HCT116 (cell line): ENCODE measurements around the gene CRB3.

Source experiments
- CTCF ChIP-seq, 3 experiments: fragments of 200-600 bp in 1 of 3; sonication (generic) in 1 of 3; IDR thresholded peaks in 2 of 3; conservative IDR thresholded peaks in 1 of 3; 2 replicates each; pipeline ENCODE4 v1.5.1; 2012 to 2017; ENCODE audit warnings: low read depth in 2 of 3, low read length in 2 of 3, antibody characterized with exemption in 1 of 3, borderline replicate concordance in 1 of 3, control low read depth in 1 of 3, mild to moderate bottlenecking in 1 of 3, mixed read lengths in 1 of 3, mixed run types in 1 of 3, moderate library complexity in 1 of 3; ENCODE audit not compliant: insufficient read depth in 1 of 3
- EZH2 ChIP-seq: fragments of 200-600 bp; sonication (generic); IDR thresholded peaks from 2 replicates; pipeline ENCODE4 v1.6.1; 2017; ENCODE audit warnings: antibody characterized with exemption, mixed run types
- EZH2phosphoT487 ChIP-seq: fragments of 200-600 bp; IDR thresholded peaks from 2 replicates; pipeline ENCODE4 v1.6.1; 2018; ENCODE audit warnings: antibody characterized with exemption, borderline replicate concordance
- FOSL1 ChIP-seq: IDR thresholded peaks from 2 replicates; pipeline ENCODE4 v1.6.1; 2012; ENCODE audit warnings: low read depth
- JUND ChIP-seq: IDR thresholded peaks from 2 replicates; pipeline ENCODE4 v1.6.1; 2012
- POLR2A ChIP-seq: IDR thresholded peaks from 2 replicates; pipeline ENCODE4 v1.7.0; 2011; ENCODE audit warnings: borderline replicate concordance; ENCODE audit not compliant: insufficient read depth, insufficient read length; ENCODE audit errors: extremely low read depth
- POLR2AphosphoS5 ChIP-seq: IDR thresholded peaks from 2 replicates; pipeline ENCODE4 v1.6.1; 2011; ENCODE audit warnings: mild to moderate bottlenecking, low read depth, low read length, moderate library complexity
- RAD21 ChIP-seq: IDR thresholded peaks from 2 replicates; pipeline ENCODE4 v1.6.1; 2012; ENCODE audit warnings: low read depth, mild to moderate bottlenecking
- REST ChIP-seq: IDR thresholded peaks from 2 replicates; pipeline ENCODE4 v1.6.1; 2012; ENCODE audit warnings: low read depth
- SRF ChIP-seq: IDR thresholded peaks from 2 replicates; pipeline ENCODE4 v1.6.1; 2012; ENCODE audit warnings: low read depth
- YY1 ChIP-seq: IDR thresholded peaks from 2 replicates; pipeline ENCODE4 v1.6.1; 2011; ENCODE audit warnings: low read length, low read depth, moderate library complexity, mild to moderate bottlenecking; ENCODE audit not compliant: insufficient replicate concordance; ENCODE audit errors: extremely low read depth

- TF ChIP-seq POLR2A (no peak), CTCF (IDR thresholded peaks at IDR 0.05 in 2 of 3, conservative IDR thresholded peaks at IDR 0.05 in 1 of 3; ENCODE audit: borderline replicate concordance in 1 of 3, insufficient read depth in 1 of 3, low read depth in 2 of 3, low read length in 2 of 3) (no peak), REST (no peak), SRF (no peak), EZH2 (no peak), YY1 (no peak), EZH2phosphoT487 (no peak), JUND (no peak), RAD21 (no peak), FOSL1 (no peak), POLR2AphosphoS5 (no peak)
Measured at GRCh38 chr19:6514926-6515544, 51.0 kb downstream of the CRB3 start.
